Stimulated activated effector memory CD8-positive, alpha-beta T cell treated with anti-CD3 and anti-CD28 coated beads, Interleukin-12 subunit alpha, Interleukin-12 subunit beta, amount 100 ng/mL, for 72 hours (primary cell): ENCODE results near the gene ITGA2.

ENCODE experiments used
- ATAC-seq: fragments of 150-1000 bp; cut with Tn5 transposase; 2 replicates; pipeline ENCODE4 v1.10.0; 2021
- DNase-seq, 2 donors: peaks; one replicate each; pipeline ENCODE4 v3.0.0; 2021 to 2022; ENCODE audit warnings: low spot score in 2 of 2
- H3K27ac Mint-ChIP-seq: one replicate; pipeline ENCODE4 v1.8.0; 2022; ENCODE audit warnings: mild to moderate bottlenecking, mixed read lengths
- H3K36me3 Mint-ChIP-seq: one replicate; pipeline ENCODE4 v1.8.0; 2022; ENCODE audit warnings: mild to moderate bottlenecking, mixed read lengths
- H3K4me1 Mint-ChIP-seq: one replicate; pipeline ENCODE4 v1.8.0; 2022; ENCODE audit warnings: mixed read lengths
- H3K4me3 Mint-ChIP-seq: one replicate; pipeline ENCODE4 v1.8.0; 2022; ENCODE audit warnings: mild to moderate bottlenecking, mixed read lengths
- H3K9me3 Mint-ChIP-seq: one replicate; pipeline ENCODE4 v1.8.0; 2022; ENCODE audit warnings: mixed read lengths

ITGA2 gene

GRCh38 chr5:53083927-53084326, 94.8 kb downstream of the ITGA2 start:
- H3K9me3 Mint-ChIP-seq, result no peaks in the 10 kb centered on the region
- no peak overlapping the region for H3K4me3 Mint-ChIP-seq
- ATAC-seq, result no peak
- H3K27ac Mint-ChIP-seq, result no peak overlapping the region
- no peaks in the 10 kb centered on the region for H3K36me3 Mint-ChIP-seq
- no peak for DNase-seq
- no peaks in the 10 kb centered on the region for H3K4me1 Mint-ChIP-seq

- no peak for DNase-seq
- Mint-ChIP-seq H3K27ac (no peak overlapping the region), H3K4me1 (peaks cover 6% of the 10 kb centered on the region), H3K36me3 (no peaks in the 10 kb centered on the region), H3K9me3 (no peaks in the 10 kb centered on the region), H3K4me3 (no peak overlapping the region)
- no peak for ATAC-seq
Observed at GRCh38 chr5:53084546-53085255, 95.5 kb downstream of the ITGA2 start.

- Mint-ChIP-seq H3K4me3 (no peak overlapping the region), H3K27ac (no peak overlapping the region), H3K36me3 (no peaks in the 10 kb centered on the region), H3K9me3 (no peaks in the 10 kb centered on the region), H3K4me1 (peaks cover 20% of the 10 kb centered on the region)
- no peak for ATAC-seq
- DNase-seq, result no peak
Observed at GRCh38 chr5:53087171-53087570, 98.0 kb downstream of the ITGA2 start.

GRCh38 chr5:53087621-53088121, 98.5 kb downstream of the ITGA2 start:
- Mint-ChIP-seq H3K36me3 (no peaks in the 10 kb centered on the region), H3K4me3 (no peak overlapping the region)

GRCh38 chr5:53089481-53089991, 100.4 kb downstream of the ITGA2 start:
- DNase-seq (no peak), ATAC-seq (peak; percentile 67)
- H3K36me3 Mint-ChIP-seq, result no peaks in the 10 kb centered on the region
- no peak overlapping the region for H3K27ac Mint-ChIP-seq
- H3K4me1 Mint-ChIP-seq, result peaks cover 20% of the 10 kb centered on the region
- peak overlapping the region; percentile 6 for H3K4me3 Mint-ChIP-seq
- H3K9me3 Mint-ChIP-seq, result no peaks in the 10 kb centered on the region

More at GRCh38 chr5:53087621-53088121, 98.5 kb downstream of the ITGA2 start:
- Mint-ChIP-seq H3K4me1 (peaks cover 20% of the 10 kb centered on the region), H3K9me3 (no peaks in the 10 kb centered on the region), H3K27ac (no peak overlapping the region)
- no peak for DNase-seq
- no peak for ATAC-seq

- no peak overlapping the region for H3K27ac Mint-ChIP-seq
- ATAC-seq (peak; percentile 46), DNase-seq (no peak)
- peaks cover 20% of the 10 kb centered on the region for H3K4me1 Mint-ChIP-seq
- H3K9me3 Mint-ChIP-seq, result no peaks in the 10 kb centered on the region
- peak overlapping the region; percentile 6 for H3K4me3 Mint-ChIP-seq
- no peaks in the 10 kb centered on the region for H3K36me3 Mint-ChIP-seq
Observed at GRCh38 chr5:53090229-53090628, 101.1 kb downstream of the ITGA2 start.

- Mint-ChIP-seq H3K4me1 (peaks cover 20% of the 10 kb centered on the region), H3K4me3 (no peak overlapping the region), H3K36me3 (no peaks in the 10 kb centered on the region), H3K9me3 (no peaks in the 10 kb centered on the region), H3K27ac (no peak overlapping the region)
- DNase-seq (no peak), ATAC-seq (no peak)
Observed at GRCh38 chr5:53091289-53091688, 102.1 kb downstream of the ITGA2 start.

GRCh38 chr5:53092242-53092641, 103.1 kb downstream of the ITGA2 start:
- ATAC-seq (no peak), DNase-seq (no peak)
- Mint-ChIP-seq H3K9me3 (no peaks in the 10 kb centered on the region), H3K36me3 (peaks cover 2% of the 10 kb centered on the region), H3K4me3 (no peak overlapping the region), H3K4me1 (peaks cover 20% of the 10 kb centered on the region), H3K27ac (no peak overlapping the region)

GRCh38 chr5:53095217-53095616, 106.1 kb downstream of the ITGA2 start:
- no peak overlapping the region for H3K27ac Mint-ChIP-seq
- H3K9me3 Mint-ChIP-seq, result no peaks in the 10 kb centered on the region
- H3K36me3 Mint-ChIP-seq, result peaks cover 31% of the 10 kb centered on the region
- H3K4me3 Mint-ChIP-seq, result no peak overlapping the region
- no peak for ATAC-seq
- peaks cover 8% of the 10 kb centered on the region for H3K4me1 Mint-ChIP-seq
- DNase-seq, result no peak

GRCh38 chr5:53095931-53096525, 106.9 kb downstream of the ITGA2 start:
- DNase-seq (peak; percentile 53 to 84), ATAC-seq (peak; percentile 56)
- H3K36me3 Mint-ChIP-seq, result peaks cover 40% of the 10 kb centered on the region
- H3K27ac Mint-ChIP-seq, result no peak overlapping the region
- no peak overlapping the region for H3K4me3 Mint-ChIP-seq
- peaks cover 5% of the 10 kb centered on the region for H3K4me1 Mint-ChIP-seq
- no peaks in the 10 kb centered on the region for H3K9me3 Mint-ChIP-seq

- ATAC-seq (no peak), DNase-seq (no peak)
- Mint-ChIP-seq H3K36me3 (peaks cover 69% of the 10 kb centered on the region), H3K9me3 (no peaks in the 10 kb centered on the region), H3K4me1 (peaks cover 11% of the 10 kb centered on the region), H3K27ac (peak overlapping the region; percentile 63), H3K4me3 (no peak overlapping the region)
Observed at GRCh38 chr5:53099546-53099945, 110.4 kb downstream of the ITGA2 start.

- Mint-ChIP-seq H3K4me3 (no peak overlapping the region), H3K9me3 (no peaks in the 10 kb centered on the region), H3K36me3 (peaks cover 69% of the 10 kb centered on the region), H3K4me1 (peaks cover 20% of the 10 kb centered on the region), H3K27ac (no peak overlapping the region)
- DNase-seq (no peak), ATAC-seq (no peak)
Observed at GRCh38 chr5:53100606-53101005, 111.5 kb downstream of the ITGA2 start.

GRCh38 chr5:53105611-53106300, 116.6 kb downstream of the ITGA2 start:
- no peak for ATAC-seq
- Mint-ChIP-seq H3K4me1 (peaks cover 36% of the 10 kb centered on the region), H3K36me3 (peaks cover 32% of the 10 kb centered on the region), H3K27ac (no peak overlapping the region), H3K9me3 (no peaks in the 10 kb centered on the region), H3K4me3 (no peak overlapping the region)
- no peak for DNase-seq

- H3K27ac Mint-ChIP-seq, result peak overlapping the region; percentile 89
Observed at GRCh38 chr5:53109056-53109442, 119.9 kb downstream of the ITGA2 start.

GRCh38 chr5:53109443-53110127, 120.4 kb downstream of the ITGA2 start, which contains the start of gene MOCS2:
TSS of gene MOCS2 (minus strand) at chr5:53109757. CDS start at chr5:53107174, 2,583 bp downstream.
- Mint-ChIP-seq H3K4me1 (peaks cover 28% of the 10 kb centered on the region), H3K27ac (peak within 1 kb of the TSS; percentile 89), H3K4me3 (peak within 1 kb of the TSS; percentile 89), H3K9me3 (no peaks in the 10 kb centered on the region), H3K36me3 (no peaks in the 10 kb centered on the region)
- ATAC-seq, result peak; percentile 99
- peak; percentile 87 to 93 for DNase-seq

More at GRCh38 chr5:53109056-53109442, 119.9 kb downstream of the ITGA2 start:
- Mint-ChIP-seq H3K4me3 (peak overlapping the region; percentile 89), H3K9me3 (no peaks in the 10 kb centered on the region), H3K4me1 (peaks cover 28% of the 10 kb centered on the region), H3K36me3 (no peaks in the 10 kb centered on the region)
- peak; percentile 15 for ATAC-seq
- no peak for DNase-seq
